GM19238 (cell line): Measurements from ENCODE around the gene FAM120B.

Experiments
- DNase-seq: peaks from one replicate; pipeline ENCODE4 v3.0.0; 2011; ENCODE audit warnings: low spot score; ENCODE audit not compliant: insufficient read length

The FAM120B gene

GRCh38 chr6:170355661-170356060 is 49.1 kb downstream of the FAM120B start:
- DNase-seq: no peak

GRCh38 chr6:170357812-170358211 is 51.3 kb downstream of the FAM120B start:
- DNase-seq: no peak

GRCh38 chr6:170358496-170358895 is 51.9 kb downstream of the FAM120B start:
- no peak for DNase-seq

- no peak for DNase-seq
These were observed 53.9 kb downstream of the FAM120B start for GRCh38 chr6:170360476-170360875.

- no peak for DNase-seq
These were observed 54.8 kb downstream of the FAM120B start for GRCh38 chr6:170361335-170361734.

- DNase-seq: no peak
These were observed 55.6 kb downstream of the FAM120B start for GRCh38 chr6:170362121-170362520.

GRCh38 chr6:170363255-170363654 is 56.7 kb downstream of the FAM120B start:
- no peak for DNase-seq

GRCh38 chr6:170365121-170365520 is 58.6 kb downstream of the FAM120B start:
- DNase-seq: no peak

- no peak for DNase-seq
These were observed 59.0 kb downstream of the FAM120B start for GRCh38 chr6:170365593-170365992.

GRCh38 chr6:170366248-170366960 is 59.8 kb downstream of the FAM120B start:
- no peak for DNase-seq

- no peak for DNase-seq
These were observed 60.7 kb downstream of the FAM120B start for GRCh38 chr6:170367241-170367640.

GRCh38 chr6:170368544-170368943 is 62.0 kb downstream of the FAM120B start:
- no peak for DNase-seq

- DNase-seq: no peak
These were observed 62.8 kb downstream of the FAM120B start for GRCh38 chr6:170369403-170369802.

- DNase-seq: no peak
These were observed 63.9 kb downstream of the FAM120B start for GRCh38 chr6:170370416-170370815.

- DNase-seq: no peak
These were observed 64.5 kb downstream of the FAM120B start for GRCh38 chr6:170371080-170371479.

GRCh38 chr6:170371588-170371987 is 65.0 kb downstream of the FAM120B start:
- DNase-seq: no peak

- DNase-seq: no peak
These were observed 66.1 kb downstream of the FAM120B start for GRCh38 chr6:170372380-170373325.

GRCh38 chr6:170374571-170375444 is 68.2 kb downstream of the FAM120B start:
- no peak for DNase-seq

GRCh38 chr6:170375661-170376060 is 69.1 kb downstream of the FAM120B start:
- no peak for DNase-seq

- no peak for DNase-seq
These were observed 70.0 kb downstream of the FAM120B start for GRCh38 chr6:170376386-170377043.

GRCh38 chr6:170378502-170378901 is 71.9 kb downstream of the FAM120B start:
- no peak for DNase-seq
